Esophagus muscularis mucosa (tissue), 4 donors: ENCODE results near the gene RABGGTA. TPM values are rescaled to one million over a fixed set of nuclear protein-coding genes. Genes with fewer than 3 reads are reported as not detected.

Experiments used
- DNase-seq: peaks from one replicate; pipeline ENCODE4 v3.0.0-alpha.2; 2017; ENCODE audit errors: extremely low spot score
- H3K27ac ChIP-seq, 4 donors: fragments of 200-600 bp; sonication (generic); replicated peaks in 1 of 4; 1 replicate in 3 of 4; 2 replicates in 1 of 4; pipeline ENCODE4 v1.5.1; 2016 to 2019; ENCODE audit warnings: mild to moderate bottlenecking in 1 of 4
- H3K27me3 ChIP-seq, 4 donors: fragments of 200-600 bp; sonication (generic); one replicate each; pipeline versions ENCODE4 v1.5.1 to v1.6.0; 2016 to 2019
- H3K36me3 ChIP-seq, 4 donors: fragments of 200-600 bp; sonication (generic); one replicate each; pipeline ENCODE4 v1.5.1; 2016 to 2019
- H3K4me1 ChIP-seq, 4 donors: fragments of 200-600 bp; sonication (generic); one replicate each; pipeline ENCODE4 v1.5.1; 2016 to 2019
- H3K4me3 ChIP-seq, 4 donors: fragments of 200-600 bp; sonication (generic); 1 replicate in 2 of 4; 2 replicates in 2 of 4; pipeline ENCODE4 v1.5.1; 2016 to 2019; ENCODE audit warnings: mild to moderate bottlenecking in 4 of 4, moderate library complexity in 1 of 4
- H3K9me3 ChIP-seq, 4 donors: fragments of 200-600 bp; sonication (generic); 1 replicate in 3 of 4; 2 replicates in 1 of 4; pipeline ENCODE4 v1.5.1; 2016 to 2019
- EP300 ChIP-seq: sonication (generic); formaldehyde crosslinking; IDR thresholded peaks from one replicate; pipeline ENCODE4 v1.6.1; 2017; ENCODE audit warnings: antibody characterized with exemption
- POLR2A ChIP-seq: fragments of 450-650 bp; IDR thresholded peaks from one replicate; pipeline ENCODE4 v1.6.1; 2017; ENCODE audit warnings: antibody characterized with exemption, moderate library complexity, mild to moderate bottlenecking, low read depth
- POLR2AphosphoS5 ChIP-seq, 2 donors: sonication (generic); formaldehyde crosslinking; IDR thresholded peaks; one replicate each; pipeline ENCODE4 v1.6.1; 2017; ENCODE audit warnings: antibody characterized with exemption in 2 of 2
- WGBS: methylation state at CpG from one replicate; pipeline ENCODE4 v1.1.5; 2018; 5-methylcytosine and 5-hydroxymethylcytosine counted together
- intact Hi-C: fragments of 100-400 bp; cut with DNase I; formaldehyde crosslinking; loops from one replicate; pipeline ENCODE4 v1.15.1; 2023
- total RNA-seq, 4 donors: library from RNA; depleted of rRNA; stranded (reverse); fragments of >200 nt; gene quantifications; one replicate each; pipeline versions ENCODE4 v1.1.0 to v1.2.1, GENCODE V29; 2016
- TF ChIP-seq, protein P1 (sequence below), 3 experiments: fragments of 200-600 bp in 2 of 3; fragments of 450-650 bp in 1 of 3; sonication (generic) in 2 of 3; IDR thresholded peaks; one replicate each; pipeline ENCODE4 v1.5.1; 2017 to 2019; ENCODE audit warnings: antibody characterized with exemption in 3 of 3, mild to moderate bottlenecking in 2 of 3, moderate library complexity in 1 of 3

The RABGGTA gene
- total RNA-seq, 4 donors from 2014 or later, result 14.6 to 27.8 (median 20.3) TPM

DNA sequence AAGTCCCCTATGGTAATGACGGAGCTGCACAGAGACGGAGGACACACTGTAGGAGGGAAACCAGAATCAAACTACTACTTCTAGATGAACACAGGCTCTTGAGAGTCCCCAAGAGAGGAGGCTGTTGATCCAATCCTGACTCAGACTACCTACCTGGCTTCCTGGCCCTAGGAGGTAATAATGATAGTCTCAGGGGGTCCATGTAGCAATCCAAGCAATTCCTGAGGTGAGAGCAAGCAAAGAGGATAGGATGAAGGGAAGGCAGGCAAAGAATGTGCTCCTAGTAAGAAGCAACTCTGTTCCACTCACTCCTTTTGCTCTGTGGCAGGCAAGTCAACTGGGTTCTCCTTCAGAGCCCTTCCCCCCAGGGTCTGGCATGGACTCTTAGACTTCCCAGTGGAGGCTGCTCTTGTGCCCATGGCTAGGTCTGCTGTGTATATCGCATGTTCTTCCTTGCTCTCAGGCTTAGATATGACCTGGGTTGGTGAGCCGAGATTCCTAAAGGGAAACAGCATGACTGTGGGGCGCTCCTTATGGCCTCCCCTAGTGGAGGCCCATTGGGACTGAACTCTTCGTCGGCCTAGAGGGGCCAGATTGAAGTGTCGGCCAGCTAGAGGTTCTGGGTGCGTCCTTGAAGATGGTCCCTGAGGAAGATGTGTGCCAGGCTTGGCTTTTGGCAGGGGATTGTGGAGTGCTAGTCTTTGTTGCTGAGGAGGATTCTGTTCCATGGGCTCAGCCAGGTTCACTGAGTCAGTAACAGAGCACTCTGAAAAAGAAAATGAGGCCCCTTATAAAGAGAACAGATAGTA is 31.1 kb downstream of the RABGGTA start:
- Histone ChIP-seq H3K4me3 (no peak overlapping the region), H3K27ac (peak overlapping the region; percentile 94 to 99 (median 97)), H3K9me3 (no peaks in the 10 kb centered on the region), H3K27me3 (no peaks in the 10 kb centered on the region), H3K36me3 (peaks cover 51 to 62% (median 59%) of the 10 kb centered on the region in 4 donors), H3K4me1 (peaks cover 44 to 67% (median 54%) of the 10 kb centered on the region in 4 donors)
- intact Hi-C loops, result loop anchor here (5.0 kb wide), 1 partner anchor 202 kb away; the partner anchor contains the start of gene SDR39U1
- TF ChIP-seq POLR2A (no peak), EP300 (no peak)
- DNase-seq, result no peak
- 92% methylated on average over 7 of the region's 9 CpGs for WGBS

GRCh38 chr14:24238527-24239037 is 32.8 kb downstream of the RABGGTA start:
- 75% methylated on average over 5 of the region's 5 CpGs for WGBS
- peaks cover 51 to 76% (median 62%) of the 10 kb centered on the region in 4 donors for H3K36me3 ChIP-seq
- no peaks in the 10 kb centered on the region for H3K9me3 ChIP-seq
- peaks cover 53 to 79% (median 62%) of the 10 kb centered on the region in 4 donors for H3K4me1 ChIP-seq
- no peak overlapping the region for H3K4me3 ChIP-seq
- peak overlapping the region in 1 of 4 donors; percentile 99 for H3K27ac ChIP-seq
- DNase-seq, result no peak
- H3K27me3 ChIP-seq, result no peaks in the 10 kb centered on the region
- TF ChIP-seq POLR2AphosphoS5 (IDR thresholded peaks at IDR 0.05) (no peak), EP300 (no peak), POLR2A (no peak)
- TF ChIP-seq, protein P1, sequence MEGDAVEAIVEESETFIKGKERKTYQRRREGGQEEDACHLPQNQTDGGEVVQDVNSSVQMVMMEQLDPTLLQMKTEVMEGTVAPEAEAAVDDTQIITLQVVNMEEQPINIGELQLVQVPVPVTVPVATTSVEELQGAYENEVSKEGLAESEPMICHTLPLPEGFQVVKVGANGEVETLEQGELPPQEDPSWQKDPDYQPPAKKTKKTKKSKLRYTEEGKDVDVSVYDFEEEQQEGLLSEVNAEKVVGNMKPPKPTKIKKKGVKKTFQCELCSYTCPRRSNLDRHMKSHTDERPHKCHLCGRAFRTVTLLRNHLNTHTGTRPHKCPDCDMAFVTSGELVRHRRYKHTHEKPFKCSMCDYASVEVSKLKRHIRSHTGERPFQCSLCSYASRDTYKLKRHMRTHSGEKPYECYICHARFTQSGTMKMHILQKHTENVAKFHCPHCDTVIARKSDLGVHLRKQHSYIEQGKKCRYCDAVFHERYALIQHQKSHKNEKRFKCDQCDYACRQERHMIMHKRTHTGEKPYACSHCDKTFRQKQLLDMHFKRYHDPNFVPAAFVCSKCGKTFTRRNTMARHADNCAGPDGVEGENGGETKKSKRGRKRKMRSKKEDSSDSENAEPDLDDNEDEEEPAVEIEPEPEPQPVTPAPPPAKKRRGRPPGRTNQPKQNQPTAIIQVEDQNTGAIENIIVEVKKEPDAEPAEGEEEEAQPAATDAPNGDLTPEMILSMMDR (IDR thresholded peaks at IDR 0.05), result no peak
- intact Hi-C loops, result no loop called here

- Histone ChIP-seq H3K27ac (no peak overlapping the region), H3K4me1 (peaks cover 53 to 79% (median 63%) of the 10 kb centered on the region in 4 donors), H3K27me3 (no peaks in the 10 kb centered on the region), H3K9me3 (no peaks in the 10 kb centered on the region), H3K36me3 (peaks cover 51 to 76% (median 62%) of the 10 kb centered on the region in 4 donors), H3K4me3 (no peak overlapping the region)
- DNase-seq, result no peak
- intact Hi-C loops, result no loop called here
- 86% methylated on average over 5 of the region's 5 CpGs for WGBS
- TF ChIP-seq POLR2AphosphoS5 (IDR thresholded peaks at IDR 0.05), result no peak
- TF ChIP-seq, protein P1 (IDR thresholded peaks at IDR 0.05), result no peak
- TF ChIP-seq EP300, result no peak
- no peak for TF ChIP-seq POLR2A
Observed at GRCh38 chr14:24238123-24238522, 33.3 kb downstream of the RABGGTA start.

DNA sequence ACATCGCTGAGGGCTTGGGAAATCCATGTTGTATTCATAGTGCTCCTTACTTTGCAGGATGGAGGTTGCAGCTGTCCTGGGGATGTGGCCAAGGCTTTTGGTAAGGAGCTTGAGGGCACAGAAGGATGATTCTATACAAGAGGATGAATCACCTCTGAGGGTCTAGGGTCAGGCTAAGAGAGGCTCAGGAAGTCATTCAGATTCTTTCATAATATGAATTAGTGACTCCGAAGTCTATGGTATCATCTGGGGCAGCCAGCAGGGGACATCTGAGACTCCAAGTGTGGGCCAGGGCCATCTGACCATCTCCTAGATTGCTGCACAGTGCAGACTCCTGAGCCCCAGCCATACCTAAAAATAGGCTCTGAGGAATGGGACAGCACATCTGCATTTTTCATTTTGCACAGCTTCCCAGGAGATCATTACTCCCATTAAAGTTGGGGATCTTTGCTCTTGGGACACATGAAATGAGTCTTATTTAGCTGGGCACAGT is 33.9 kb downstream of the RABGGTA start:
- no peak for DNase-seq
- Histone ChIP-seq H3K27ac (peak overlapping the region in 1 of 4 donors; percentile 48), H3K9me3 (no peaks in the 10 kb centered on the region), H3K36me3 (peaks cover 51 to 76% (median 62%) of the 10 kb centered on the region in 4 donors), H3K4me1 (peaks cover 55 to 79% (median 63%) of the 10 kb centered on the region in 4 donors), H3K4me3 (no peak overlapping the region), H3K27me3 (no peaks in the 10 kb centered on the region)
- TF ChIP-seq POLR2AphosphoS5 (IDR thresholded peaks at IDR 0.05), result no peak
- no peak for TF ChIP-seq EP300
- TF ChIP-seq, protein P1 (IDR thresholded peaks at IDR 0.05), result no peak
- TF ChIP-seq POLR2A, result no peak
- WGBS, result 91% methylated on average over 2 of the region's 2 CpGs
- intact Hi-C loops, result no loop called here
